Subcutaneous adipose tissue (tissue), 4 donors: ENCODE measurements around the gene ARL1. TPM values are rescaled to one million over a fixed set of nuclear protein-coding genes. Genes with fewer than 3 reads are reported as not detected.

Source experiments
- CTCF ChIP-seq: fragments of 450-650 bp; IDR thresholded peaks from one replicate; pipeline ENCODE4 v1.5.1; 2016; ENCODE audit warnings: low read depth, mild to moderate bottlenecking, control low read depth, antibody characterized with exemption, moderate library complexity
- total RNA-seq, 4 donors: library from RNA; depleted of rRNA; stranded (reverse); fragments of >200 nt; gene quantifications; one replicate each; pipeline ENCODE4 v1.1.0, GENCODE V29; 2016

ARL1 gene
- total RNA-seq, result 100 to 1,000 TPM in 1 of 4 donors, 10 to 100 TPM in 3; 42.2 to 136 (median 63.5) TPM

GRCh38 chr12:101407436-101408345 lies at the start of gene ARL1:
TSS of gene ARL1 (minus strand) at chr12:101407772. CDS start at chr12:101407645, 127 bp downstream.
- TF ChIP-seq CTCF, result no peak

GRCh38 chr12:101455685-101456084 lies 48.1 kb upstream of the ARL1 start:
- TF ChIP-seq CTCF, result no peak

- no peak for TF ChIP-seq CTCF
Measured at GRCh38 chr12:101441461-101442224, 34.1 kb upstream of the ARL1 start.

- no peak for TF ChIP-seq CTCF
Measured at GRCh38 chr12:101439236-101439635, 31.7 kb upstream of the ARL1 start.

- no peak for TF ChIP-seq CTCF
Measured at GRCh38 chr12:101436136-101436535, 28.6 kb upstream of the ARL1 start.

GRCh38 chr12:101430456-101430855 lies 22.9 kb upstream of the ARL1 start:
- TF ChIP-seq CTCF, result no peak

GRCh38 chr12:101424620-101425019 lies 17.0 kb upstream of the ARL1 start:
- TF ChIP-seq CTCF, result no peak
